Measurements from ENCODE around the gene HIC2. TPM values are rescaled to one million over a fixed set of nuclear protein-coding genes. Genes with fewer than 3 reads are reported as not detected.
"Not testable (repeated sequence)": the region's sequence is repeated elsewhere in the genome, so short reads cannot be mapped to it uniquely, and the experiment has no call there.

HIC2 gene
- total RNA-seq, 2 experiments from 2014 or later = 6.8 to 7.0 TPM

DNA sequence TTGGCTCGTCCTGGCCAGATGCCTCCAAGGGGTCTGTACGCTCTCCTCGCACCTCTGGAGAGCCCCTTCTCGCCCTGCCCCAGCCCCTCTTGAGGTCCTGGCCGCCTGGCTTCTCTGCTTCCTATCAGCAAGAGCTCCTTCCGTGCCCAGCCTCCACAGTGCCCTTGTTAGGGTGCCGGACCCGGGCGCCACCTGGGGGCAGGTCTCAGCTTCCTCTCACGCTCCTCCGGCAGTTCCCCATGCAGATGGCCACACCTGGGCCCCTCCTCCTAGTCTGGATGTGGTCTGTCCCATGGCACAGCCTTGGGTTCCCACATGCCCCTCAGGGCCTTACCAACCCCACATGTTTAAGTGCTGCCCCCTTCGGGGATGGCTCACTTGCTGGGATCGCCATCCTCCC, 56.5 kb downstream of the HIC2 start:
- POLR2A ChIA-PET; H3K9me3 Mint-ChIP-seq; DNase-seq; ATAC-seq (ENCODE audit: low read depth); H3K27ac Mint-ChIP-seq; H3K4me1 Mint-ChIP-seq; H3K36me3 Mint-ChIP-seq; H3K4me3 Mint-ChIP-seq; H3K27me3 Mint-ChIP-seq: not testable (repeated sequence)

- POLR2A ChIA-PET; ATAC-seq (ENCODE audit: low read depth); H3K4me3 Mint-ChIP-seq; H3K4me1 Mint-ChIP-seq; DNase-seq; H3K27me3 Mint-ChIP-seq; H3K36me3 Mint-ChIP-seq; H3K9me3 Mint-ChIP-seq; H3K27ac Mint-ChIP-seq: not testable (repeated sequence)
These were observed 66.9 kb downstream of the HIC2 start for GRCh38 chr22:21484039-21484438.

GRCh38 chr22:21487723-21488122, 70.6 kb downstream of the HIC2 start:
- H3K4me3 Mint-ChIP-seq, POLR2A ChIA-PET: not testable (repeated sequence)

DNA sequence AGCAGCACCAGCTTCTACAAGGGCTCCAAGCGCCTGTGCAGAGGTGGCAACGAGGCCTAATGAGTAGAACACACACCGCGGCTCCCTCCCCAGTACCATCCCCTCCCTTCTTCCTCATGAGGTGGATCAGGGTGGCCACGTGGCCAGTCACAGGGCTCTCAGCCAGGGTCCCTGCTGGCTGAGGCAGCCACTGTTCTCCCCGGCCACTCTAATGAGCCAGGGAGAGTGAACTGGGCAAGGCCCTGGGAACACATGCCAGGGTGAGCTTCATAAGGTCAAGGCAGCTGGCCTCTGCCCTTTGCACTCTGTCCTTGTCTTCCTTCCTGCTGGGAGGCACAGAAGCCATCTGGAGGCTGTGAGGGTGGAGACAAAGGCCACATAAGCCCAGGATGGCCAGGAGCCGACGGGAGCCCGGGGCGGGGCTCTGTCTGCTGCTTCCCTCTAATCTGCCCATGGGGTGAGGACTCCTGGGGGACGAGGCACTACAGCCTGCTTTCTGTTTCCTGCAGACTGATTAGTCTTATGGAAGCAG, 72.0 kb downstream of the HIC2 start:
- ATAC-seq (ENCODE audit: low read depth); H3K36me3 Mint-ChIP-seq; H3K27ac Mint-ChIP-seq; POLR2A ChIA-PET; DNase-seq; H3K4me1 Mint-ChIP-seq; H3K27me3 Mint-ChIP-seq; H3K4me3 Mint-ChIP-seq; H3K9me3 Mint-ChIP-seq: not testable (repeated sequence)

More at GRCh38 chr22:21487723-21488122, 70.6 kb downstream of the HIC2 start:
- not testable (repeated sequence) for ATAC-seq (ENCODE audit: low read depth); H3K9me3 Mint-ChIP-seq; H3K27me3 Mint-ChIP-seq; DNase-seq; H3K36me3 Mint-ChIP-seq; H3K4me1 Mint-ChIP-seq; H3K27ac Mint-ChIP-seq

DNA sequence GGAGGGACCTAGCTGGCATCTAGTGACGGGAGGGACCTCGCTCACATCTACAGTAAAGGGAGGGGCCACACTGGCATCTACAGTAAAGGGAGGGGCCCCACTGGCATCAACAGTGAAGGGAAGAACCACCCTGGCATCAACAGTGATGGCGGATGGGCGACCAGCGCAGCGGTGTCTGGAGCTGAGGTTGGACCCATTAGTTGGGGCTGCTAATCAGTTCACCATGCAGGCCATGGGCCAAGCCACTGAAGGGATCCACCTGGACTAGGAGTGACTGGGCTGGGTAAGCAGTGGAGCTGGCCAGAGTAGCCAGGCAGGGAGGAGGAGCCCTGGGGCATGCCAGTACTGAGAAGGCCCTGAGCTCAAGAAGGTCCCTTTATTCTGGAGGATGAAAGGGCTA, 73.4 kb downstream of the HIC2 start:
- ATAC-seq (ENCODE audit: low read depth); H3K9me3 Mint-ChIP-seq; H3K36me3 Mint-ChIP-seq; H3K4me1 Mint-ChIP-seq; H3K27ac Mint-ChIP-seq; DNase-seq; H3K4me3 Mint-ChIP-seq; H3K27me3 Mint-ChIP-seq; POLR2A ChIA-PET: not testable (repeated sequence)

GRCh38 chr22:21492271-21492670, 75.1 kb downstream of the HIC2 start:
- POLR2A ChIA-PET; H3K36me3 Mint-ChIP-seq; H3K27me3 Mint-ChIP-seq; H3K4me3 Mint-ChIP-seq; ATAC-seq (ENCODE audit: low read depth); H3K4me1 Mint-ChIP-seq; H3K9me3 Mint-ChIP-seq; DNase-seq; H3K27ac Mint-ChIP-seq: not testable (repeated sequence)

- ATAC-seq (ENCODE audit: low read depth); POLR2A ChIA-PET; DNase-seq; H3K4me1 Mint-ChIP-seq; H3K9me3 Mint-ChIP-seq; H3K4me3 Mint-ChIP-seq; H3K27me3 Mint-ChIP-seq; H3K27ac Mint-ChIP-seq; H3K36me3 Mint-ChIP-seq: not testable (repeated sequence)
These were observed 76.9 kb downstream of the HIC2 start for GRCh38 chr22:21493789-21494782.

GRCh38 chr22:21497984-21498383, 80.8 kb downstream of the HIC2 start:
- H3K4me1 Mint-ChIP-seq; H3K36me3 Mint-ChIP-seq; DNase-seq; H3K27ac Mint-ChIP-seq; POLR2A ChIA-PET; H3K9me3 Mint-ChIP-seq; H3K27me3 Mint-ChIP-seq; ATAC-seq (ENCODE audit: low read depth); H3K4me3 Mint-ChIP-seq: not testable (repeated sequence)

DNA sequence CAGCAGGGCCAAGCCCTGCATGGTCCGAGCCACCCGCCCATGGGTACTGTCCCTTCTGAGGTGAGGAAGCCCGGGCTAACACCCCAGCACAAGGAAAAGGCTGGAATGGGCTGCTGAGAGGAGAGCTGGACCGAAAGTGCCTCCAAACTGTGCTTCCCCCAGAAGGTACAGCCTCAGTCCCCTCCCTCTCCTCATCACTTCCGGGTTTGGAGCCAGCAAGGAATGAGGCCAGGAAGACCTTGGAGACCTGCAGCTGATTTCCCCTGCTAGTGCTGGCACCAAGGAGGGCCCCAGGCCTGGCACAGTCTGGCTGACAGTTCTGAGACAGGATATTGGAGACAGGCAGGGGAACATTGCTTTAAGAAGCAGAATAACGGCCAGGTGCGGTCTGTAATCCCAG, 81.3 kb downstream of the HIC2 start:
- H3K36me3 Mint-ChIP-seq; DNase-seq; H3K9me3 Mint-ChIP-seq; POLR2A ChIA-PET; H3K4me3 Mint-ChIP-seq; ATAC-seq (ENCODE audit: low read depth); H3K27me3 Mint-ChIP-seq; H3K4me1 Mint-ChIP-seq; H3K27ac Mint-ChIP-seq: not testable (repeated sequence)

GRCh38 chr22:21499623-21500506, 82.7 kb downstream of the HIC2 start:
- H3K4me1 Mint-ChIP-seq, H3K27me3 Mint-ChIP-seq, H3K27ac Mint-ChIP-seq, H3K4me3 Mint-ChIP-seq, H3K9me3 Mint-ChIP-seq, H3K36me3 Mint-ChIP-seq, POLR2A ChIA-PET, DNase-seq: not testable (repeated sequence)
- ATAC-seq (ENCODE audit: low read depth) = peak; percentile 72

Other genes starting within 250 kb of the HIC2 start
- gene RIMBP3B, start 33.6 kb upstream of the HIC2 start, total RNA-seq = 1 to 10 TPM in 1 of 2 experiments, under 1 TPM in 1; 0.89 to 1.1 TPM
- gene TMEM191C, start 50.0 kb downstream of the HIC2 start, total RNA-seq = 1 to 10 TPM; 5.1 to 5.4 TPM
- gene RIMBP3C, start 134.1 kb downstream of the HIC2 start, total RNA-seq = 1 to 10 TPM; 1.0 to 1.1 TPM
- gene UBE2L3, start 150.3 kb downstream of the HIC2 start, total RNA-seq = 10 to 100 TPM; 49.3 to 51.5 TPM
- 10 to 100 TPM; 45.3 to 46.7 TPM for gene YDJC, start 212.7 kb downstream of the HIC2 start, total RNA-seq
- under 1 TPM; 0.50 to 0.79 TPM for gene CCDC116, start 215.4 kb downstream of the HIC2 start, total RNA-seq
- 10 to 100 TPM; 36.0 to 39.7 TPM for gene SDF2L1, start 224.9 kb downstream of the HIC2 start, total RNA-seq
- gene PPIL2, start 248.6 kb downstream of the HIC2 start, total RNA-seq = 10 to 100 TPM; 67.0 to 73.1 TPM

Measured in activated naive CD8-positive, alpha-beta T cell treated with anti-CD3 and anti-CD28 coated beads, Interleukin-2, amount 10 ng/mL, durations not matched to agents 7 days and 5 days (primary cell).